Lung microvascular endothelial cell (primary cell): ENCODE results near the gene WNT3A. TPM values are rescaled to one million over a fixed set of nuclear protein-coding genes. Genes with fewer than 3 reads are reported as not detected.

Source experiments
- DNase-seq, 2 donors: peaks; one replicate each; pipeline versions ENCODE4 v3.0.0 to v3.0.0-alpha.2; 2010; ENCODE audit warnings: low read depth in 2 of 2
- total RNA-seq: library from RNA; depleted of rRNA; stranded (reverse); fragments of >200 nt; gene quantifications from 2 replicates; pipeline ENCODE4 v1.2.1, GENCODE V29; 2014

WNT3A gene
- total RNA-seq, 1 donor from 2014 or later, result not detected

GRCh38 chr1:228031276-228031995, 24.6 kb downstream of the WNT3A start:
- no peak for DNase-seq

DNA sequence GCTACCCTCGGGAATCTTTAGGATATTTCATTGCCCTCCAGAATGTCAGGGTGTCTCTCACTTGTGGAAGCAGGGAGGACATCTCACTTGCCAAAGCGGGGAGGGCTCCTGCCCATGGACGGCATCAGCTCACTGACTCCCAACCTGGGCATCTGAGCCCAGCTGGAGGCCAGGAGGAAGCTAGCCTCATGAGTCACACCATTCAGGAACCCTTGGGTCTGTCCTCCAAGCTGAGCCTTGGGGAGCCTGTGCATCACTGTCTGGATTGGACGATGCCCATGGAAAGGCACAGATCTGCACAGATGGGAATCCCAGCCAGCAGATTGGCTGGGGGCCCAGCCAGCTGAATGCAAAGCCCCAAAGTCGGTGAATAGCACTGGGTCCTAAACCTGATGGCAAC, 25.2 kb downstream of the WNT3A start:
- DNase-seq, result no peak

GRCh38 chr1:228033376-228033775, 26.6 kb downstream of the WNT3A start:
- no peak for DNase-seq

DNA sequence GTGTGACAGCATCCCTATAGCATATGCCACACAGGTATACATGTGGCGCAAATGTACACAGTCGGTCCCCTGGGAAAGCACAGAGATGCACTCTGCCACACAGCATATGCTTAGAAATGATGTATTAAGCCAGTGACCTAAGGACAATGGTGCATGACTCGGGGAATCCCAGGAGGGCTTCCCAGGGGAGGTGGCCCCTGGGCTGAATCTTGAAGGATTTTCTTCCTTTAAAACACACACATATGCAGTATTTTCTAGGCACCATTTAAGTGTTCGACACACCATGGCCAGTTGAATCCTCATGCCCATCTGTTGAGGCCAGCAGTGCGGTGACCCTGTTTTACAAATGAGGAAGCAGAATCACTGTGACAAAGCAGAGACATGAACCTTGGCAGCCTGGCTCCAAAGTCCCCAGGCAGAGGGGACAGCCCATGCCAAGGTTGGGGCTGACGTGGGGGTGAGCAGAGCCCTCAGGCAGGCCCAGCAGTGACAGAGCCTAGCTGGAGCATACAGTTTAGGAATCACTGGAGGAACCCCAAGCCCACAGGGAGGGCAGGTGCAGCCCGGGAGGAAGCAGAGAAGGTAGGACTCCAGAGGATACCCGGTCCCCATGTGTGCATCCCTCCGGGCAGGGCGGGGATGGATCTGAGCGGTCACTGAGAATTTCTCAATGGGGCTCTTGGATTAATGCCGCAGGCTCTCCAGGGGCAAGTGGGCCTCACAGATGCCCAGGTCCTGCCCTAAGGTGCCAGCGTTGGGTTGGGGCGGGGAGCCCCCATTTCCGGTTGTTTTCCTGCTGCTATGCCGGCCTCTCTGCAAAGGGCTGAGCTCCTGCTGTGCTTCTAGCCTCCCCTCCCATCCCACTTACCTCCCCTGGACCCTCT, 28.4 kb downstream of the WNT3A start:
- no peak for DNase-seq

DNA sequence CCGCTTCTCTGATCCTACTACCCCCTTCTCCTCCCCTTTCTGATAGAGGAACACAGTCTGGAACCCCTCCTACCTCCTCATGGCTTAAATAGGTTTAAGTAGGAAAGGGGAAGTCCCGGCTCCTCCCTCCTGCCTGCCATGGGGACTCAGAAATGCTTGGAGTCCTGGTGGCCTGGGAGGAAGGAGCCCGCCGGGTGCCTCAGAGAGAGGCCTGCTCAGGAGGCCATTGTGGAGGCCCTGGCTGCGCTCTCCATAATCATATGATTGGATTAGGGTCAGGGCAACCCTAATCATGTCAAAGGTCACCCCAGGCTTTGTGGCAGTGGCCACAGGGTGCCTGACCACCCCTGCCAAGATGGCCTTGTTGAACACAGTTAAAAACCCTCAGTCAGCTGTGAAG, 29.0 kb downstream of the WNT3A start:
- DNase-seq, result no peak

DNA sequence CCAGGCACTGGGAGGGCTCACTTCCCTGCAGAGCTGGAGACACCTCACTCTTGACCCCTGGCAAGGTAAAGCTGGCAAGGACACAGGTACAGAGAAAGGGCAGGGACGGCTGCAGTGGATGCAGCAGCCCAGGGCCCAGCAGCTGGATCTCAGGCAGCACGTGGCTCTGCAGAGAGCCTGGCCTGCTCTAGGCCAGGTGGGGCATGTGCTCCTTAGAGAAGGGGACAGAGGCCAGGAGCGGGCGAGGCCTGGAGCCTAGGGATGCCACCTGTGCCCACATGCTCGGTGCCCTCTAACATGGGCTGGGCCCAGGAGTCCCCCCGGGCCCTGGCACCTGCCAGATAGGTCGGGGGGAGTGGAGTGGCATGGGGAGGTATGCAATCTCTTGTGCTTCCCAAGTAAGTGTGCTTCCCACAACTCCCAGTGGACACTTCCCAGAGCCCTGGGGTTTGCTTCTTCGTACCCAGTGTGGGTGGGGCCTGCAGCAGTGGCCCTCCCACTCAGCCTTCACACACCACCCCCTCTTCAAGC, 30.0 kb downstream of the WNT3A start:
- no peak for DNase-seq

DNA sequence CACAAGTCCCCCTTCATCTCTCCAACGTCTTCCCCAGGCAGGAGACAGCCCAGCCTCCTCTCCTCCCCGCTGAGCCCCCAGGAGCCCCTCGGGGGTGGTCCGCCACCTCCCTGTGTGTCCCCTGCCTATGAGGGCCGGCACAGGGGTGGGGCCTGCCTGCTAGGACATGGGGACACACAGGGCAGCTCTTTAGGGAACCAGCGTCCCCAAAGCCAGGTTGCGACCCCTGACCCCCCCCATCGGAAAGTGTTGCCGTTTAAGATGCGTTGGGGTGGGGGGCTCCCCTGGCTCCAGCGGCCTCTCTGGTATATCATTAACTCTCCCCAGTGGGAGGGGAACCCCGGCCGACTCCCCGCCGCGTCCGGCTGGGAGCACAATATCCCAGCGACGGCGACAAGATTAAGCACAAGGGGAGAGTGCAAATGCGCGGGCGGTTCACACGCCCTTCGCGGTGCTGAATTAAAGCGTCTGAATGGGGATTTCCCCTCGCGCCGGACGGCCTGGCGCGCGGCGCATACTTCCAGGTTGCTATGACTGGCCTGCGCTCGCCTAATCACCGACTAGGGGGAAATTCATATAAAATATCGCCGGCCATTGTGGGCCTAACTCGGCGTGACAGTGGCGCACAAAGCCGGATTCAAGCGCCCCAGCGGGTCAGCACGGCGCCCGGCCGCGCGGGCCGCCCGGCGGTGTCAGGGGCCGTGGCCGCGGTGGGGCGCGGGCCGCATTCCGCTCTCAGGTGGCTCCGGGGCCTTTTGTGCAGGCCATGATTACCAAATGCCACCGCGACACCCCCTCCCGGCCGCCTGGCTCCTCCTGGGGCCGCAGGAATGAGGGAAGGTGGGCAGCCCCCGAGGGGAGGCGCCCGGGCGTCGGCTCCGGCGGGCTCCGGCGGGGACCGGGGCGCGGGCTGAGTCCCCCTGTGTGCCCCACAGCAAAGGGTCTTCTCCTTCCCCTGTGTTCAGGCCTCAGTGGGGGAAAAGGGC, 30.9 kb downstream of the WNT3A start:
- DNase-seq, result peak; percentile 43 to 53

DNA sequence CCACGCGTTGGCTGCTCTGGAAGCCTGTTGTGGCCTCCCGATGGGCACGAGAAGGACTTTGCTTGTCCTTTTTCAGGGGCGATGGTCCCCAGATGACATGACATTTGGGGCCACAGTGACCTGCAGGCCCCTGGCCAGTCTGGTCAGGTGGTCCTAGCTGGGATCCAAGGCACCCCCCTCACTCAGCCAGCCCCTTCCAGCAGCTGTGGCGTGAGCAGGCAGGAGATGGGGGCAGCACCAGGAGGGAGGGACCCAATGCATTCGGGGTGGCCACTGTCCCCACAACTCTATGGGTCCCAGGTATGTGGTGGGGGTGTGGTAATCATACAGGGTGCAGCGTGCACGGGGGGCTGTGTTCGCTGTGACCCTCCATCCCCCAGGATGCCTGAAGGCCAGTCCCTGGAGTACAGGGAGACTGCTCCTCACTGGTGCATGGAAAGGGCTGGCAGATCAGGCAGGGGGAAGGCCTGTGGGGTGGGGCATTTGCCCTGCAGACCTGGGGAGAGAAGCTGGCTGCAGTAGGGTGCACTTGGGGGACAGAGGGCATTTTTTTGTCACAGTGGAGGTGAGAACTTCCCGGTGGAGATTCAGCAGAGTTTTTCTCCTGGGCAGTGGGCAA, 31.7 kb downstream of the WNT3A start:
- no peak for DNase-seq

DNA sequence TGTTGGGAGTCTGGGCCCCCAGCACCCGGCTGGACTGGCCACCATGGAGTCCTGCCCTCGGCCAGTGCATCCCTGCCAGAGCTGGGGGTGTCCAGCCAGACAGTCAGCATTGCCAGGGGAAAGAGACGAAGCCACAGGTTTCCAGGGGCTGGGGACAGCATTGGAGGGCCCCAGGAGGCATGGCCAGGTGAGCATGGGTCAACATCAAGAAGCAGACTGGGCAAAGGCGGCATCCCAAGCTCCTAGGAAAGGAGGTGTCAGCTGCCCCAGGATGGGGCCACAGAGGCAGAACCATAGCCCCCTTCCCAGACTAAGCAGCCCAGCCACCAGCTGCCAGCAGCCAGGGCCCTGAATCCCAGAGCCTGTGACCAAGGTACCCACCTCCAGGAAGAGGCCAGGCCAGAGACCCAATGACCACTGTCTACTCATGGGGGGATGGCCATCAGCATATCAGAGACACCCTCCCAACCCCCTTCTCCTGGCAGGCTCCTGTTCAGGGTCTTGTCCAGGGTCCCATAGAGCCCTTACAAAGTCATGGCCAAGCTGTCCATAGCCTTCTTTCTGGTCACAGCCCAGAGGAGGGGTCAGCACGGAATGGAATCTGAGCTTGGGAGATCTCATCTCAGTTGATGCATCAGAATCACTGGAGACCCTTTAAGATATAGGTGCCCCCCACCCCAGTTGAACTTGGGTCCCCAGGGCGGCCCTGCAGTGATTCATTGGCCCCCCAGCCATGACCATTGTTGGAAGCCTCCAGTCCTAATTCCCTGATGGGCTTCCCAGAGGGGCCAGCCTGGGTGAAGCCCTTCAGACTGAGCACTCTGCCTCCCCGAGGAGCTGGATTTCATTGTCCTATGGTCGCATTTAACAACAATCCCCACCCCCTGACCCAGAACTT, 32.5 kb downstream of the WNT3A start:
- no peak for DNase-seq

GRCh38 chr1:228039986-228040385, 33.2 kb downstream of the WNT3A start:
- no peak for DNase-seq

GRCh38 chr1:228041316-228041715, 34.5 kb downstream of the WNT3A start:
- no peak for DNase-seq

GRCh38 chr1:228042508-228042907, 35.7 kb downstream of the WNT3A start:
- DNase-seq, result no peak

GRCh38 chr1:228043281-228043848, 36.6 kb downstream of the WNT3A start:
- no peak for DNase-seq

- DNase-seq, result no peak
These were observed 38.2 kb downstream of the WNT3A start for GRCh38 chr1:228044961-228045360.

GRCh38 chr1:228045405-228045804, 38.6 kb downstream of the WNT3A start:
- DNase-seq, result no peak

DNA sequence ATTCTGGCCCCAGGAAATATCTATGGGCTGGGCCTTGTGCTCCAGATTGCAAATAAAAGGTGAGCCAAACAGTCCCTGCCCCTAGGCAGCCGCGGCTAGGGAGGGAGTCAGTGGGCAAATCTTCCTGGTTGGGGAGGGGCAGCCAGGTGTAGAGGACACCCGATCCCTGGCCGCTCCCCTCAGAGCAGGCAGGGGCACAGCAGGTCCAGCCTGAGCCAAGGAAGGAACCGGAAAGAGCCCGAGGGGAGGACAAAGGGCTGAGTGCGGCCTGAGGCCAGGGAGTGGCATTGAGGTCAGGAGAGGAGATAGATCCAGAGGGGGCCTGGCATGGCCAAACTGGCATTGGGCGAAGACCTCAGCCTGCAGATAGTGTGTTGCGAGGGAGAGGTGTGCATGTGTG, 39.1 kb downstream of the WNT3A start:
- DNase-seq, result no peak

DNA sequence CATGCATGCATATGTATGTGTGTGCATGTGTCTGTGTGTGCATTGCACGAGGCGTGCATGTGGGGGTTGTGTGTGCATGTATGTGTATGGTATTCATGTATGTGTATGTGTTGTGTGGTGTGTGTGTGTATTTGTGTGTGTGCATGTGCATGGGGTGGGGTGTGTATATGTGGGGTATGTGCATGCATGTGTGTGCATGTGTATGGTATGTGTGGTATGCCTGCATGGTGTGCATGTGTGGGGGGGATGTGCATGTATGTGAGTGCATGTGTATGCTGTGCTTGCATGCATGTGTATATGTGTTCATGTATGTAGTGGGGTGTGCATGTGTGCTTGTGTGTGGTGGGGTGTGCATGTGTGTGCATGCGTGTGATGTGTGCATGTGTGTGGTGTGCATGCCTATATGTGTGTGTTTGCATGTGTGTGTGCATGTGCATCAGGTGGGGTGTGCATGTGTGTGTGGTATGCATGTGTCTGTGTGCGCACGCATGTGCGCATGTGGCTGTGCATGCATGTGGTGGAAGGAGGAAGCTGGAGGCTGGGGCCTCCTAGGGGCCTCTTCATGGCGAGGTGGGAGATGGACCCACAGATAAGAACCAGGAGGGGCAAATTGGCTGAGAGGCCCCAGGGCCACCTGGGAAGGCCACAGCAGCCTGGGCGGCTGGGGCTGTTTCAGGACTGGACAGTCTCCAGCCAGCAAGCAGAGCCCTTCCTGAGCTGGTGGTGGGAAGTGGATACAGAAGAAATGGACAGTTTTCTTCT, 39.8 kb downstream of the WNT3A start:
- DNase-seq, result no peak

- DNase-seq, result no peak
These were observed 40.3 kb downstream of the WNT3A start for GRCh38 chr1:228047183-228047466.

DNA sequence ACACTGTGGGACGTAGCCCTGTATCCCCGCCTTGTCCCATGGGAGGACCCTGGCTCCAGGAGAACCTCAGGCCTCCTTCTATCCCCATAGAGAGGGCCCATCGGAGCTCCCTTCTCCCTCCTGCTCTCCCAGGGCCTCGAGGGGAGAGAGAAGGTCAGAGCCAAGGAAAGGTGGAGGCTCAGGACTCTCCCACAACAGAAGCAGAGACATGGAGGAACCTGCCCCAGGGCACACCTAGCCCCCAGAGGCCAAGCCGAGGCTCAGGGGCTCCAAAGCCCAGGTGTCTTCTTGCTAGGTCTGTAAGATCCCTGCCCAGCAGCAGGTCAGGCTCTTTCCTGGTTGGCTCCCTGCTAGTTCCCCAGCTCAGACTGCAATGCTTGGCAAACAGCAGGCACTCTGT, 41.3 kb downstream of the WNT3A start:
- DNase-seq, result no peak
